HuH-7 (cell line): ENCODE data around the gene TAX1BP3.

Experiments used
- DNase-seq: peaks from one replicate; pipeline ENCODE4 v3.0.0; 2011; ENCODE audit warnings: low spot score

TAX1BP3 gene

DNA sequence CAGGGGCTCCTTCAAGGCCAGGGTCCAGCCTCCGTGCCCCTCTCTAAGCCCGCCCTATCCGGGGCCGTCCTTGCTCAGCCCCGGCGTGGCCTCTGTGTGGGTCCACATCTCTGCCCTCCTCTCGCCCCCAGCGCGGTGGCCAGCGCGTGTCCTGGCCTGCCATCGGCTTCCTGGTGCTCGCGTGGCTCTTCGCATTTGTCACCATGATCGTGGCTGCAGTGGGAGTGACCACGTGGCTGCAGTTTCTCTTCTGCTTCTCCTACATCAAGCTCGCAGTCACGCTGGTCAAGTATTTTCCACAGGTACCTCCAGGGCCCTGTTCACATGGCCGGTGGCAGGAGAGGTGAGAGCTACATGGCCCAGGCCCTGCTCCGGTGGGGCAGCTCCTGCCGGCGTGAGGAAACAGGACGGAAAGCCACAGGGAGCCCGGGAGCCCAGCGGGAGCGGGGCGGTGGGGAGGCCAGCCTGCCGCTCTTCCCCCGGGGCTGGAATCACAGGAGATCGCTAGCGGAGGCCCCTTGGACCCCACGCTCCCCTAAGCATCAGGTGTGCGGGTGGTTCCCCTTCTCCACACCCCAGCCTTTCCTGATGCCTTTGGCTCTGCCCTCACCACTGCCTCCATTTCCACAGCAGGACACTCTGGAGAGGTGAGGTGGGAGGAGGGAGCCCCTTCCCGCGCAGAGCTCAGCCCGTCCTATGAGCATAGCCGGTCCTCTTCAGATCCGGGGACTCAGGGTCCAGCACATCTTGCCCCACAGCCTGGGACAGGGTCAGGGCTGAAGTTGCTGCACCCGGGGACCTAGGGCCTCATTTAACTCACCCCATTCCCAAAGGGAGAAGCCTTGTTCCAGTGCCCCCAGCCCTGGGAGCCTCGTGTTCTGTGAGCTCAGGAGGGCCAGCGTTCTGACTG, 10.2 kb downstream of the TAX1BP3 start:
- no peak for DNase-seq

DNA sequence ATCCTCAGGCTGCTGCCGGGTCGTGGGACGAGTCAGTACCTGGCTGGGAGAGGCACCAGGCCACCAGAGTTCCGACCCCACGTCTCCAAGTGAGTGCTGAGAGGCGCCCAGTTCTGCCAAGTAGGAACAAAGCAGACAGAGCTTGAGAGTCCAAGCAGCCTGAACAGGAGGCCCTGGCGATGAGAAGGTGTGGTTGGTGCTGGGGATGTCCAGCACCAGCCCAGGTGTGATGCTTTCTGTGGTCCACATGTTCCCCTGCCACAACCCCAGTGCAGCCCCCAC, 10.8 kb downstream of the TAX1BP3 start:
- no peak for DNase-seq

DNA sequence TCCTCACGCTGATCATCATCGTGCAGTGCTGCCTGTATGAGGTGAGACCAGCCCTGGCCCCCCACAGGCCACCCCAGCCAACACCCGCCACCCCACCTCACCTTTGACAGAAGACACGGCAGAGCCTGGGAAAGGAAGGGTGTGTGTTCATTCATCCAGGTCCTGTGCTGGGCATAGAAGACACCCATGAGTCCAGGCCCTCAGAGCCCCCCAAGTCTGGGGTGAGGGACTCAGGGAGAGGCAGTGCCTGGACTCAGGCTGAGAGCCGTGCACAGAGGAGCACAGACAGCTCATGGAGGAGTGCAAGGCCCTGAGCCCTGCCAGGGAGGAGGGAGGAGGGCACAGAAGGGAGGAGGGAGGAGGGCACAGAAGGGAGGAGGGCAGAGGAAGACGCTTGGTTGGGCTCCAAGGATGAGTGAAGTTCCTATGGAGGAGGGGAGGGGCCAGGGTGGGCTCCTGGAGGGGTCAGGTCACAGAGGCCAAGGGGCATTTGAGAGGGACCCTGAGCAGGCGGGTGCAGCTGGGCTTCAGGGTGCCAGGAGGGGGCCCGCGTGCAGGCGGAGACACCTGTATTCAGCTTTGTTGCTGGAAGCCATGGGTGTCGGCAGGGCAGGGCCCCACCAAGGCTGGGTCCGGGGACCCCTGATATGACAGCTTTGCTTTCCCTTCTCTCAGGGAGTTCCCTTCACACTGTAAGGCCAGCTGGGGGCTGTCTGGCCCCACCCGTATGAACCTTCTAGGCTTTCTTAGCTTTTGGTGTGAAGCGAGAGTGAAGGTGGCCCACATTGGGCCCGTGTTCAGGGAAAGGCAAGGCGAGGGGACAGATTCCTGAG, 11.4 kb downstream of the TAX1BP3 start:
- DNase-seq: no peak

DNA sequence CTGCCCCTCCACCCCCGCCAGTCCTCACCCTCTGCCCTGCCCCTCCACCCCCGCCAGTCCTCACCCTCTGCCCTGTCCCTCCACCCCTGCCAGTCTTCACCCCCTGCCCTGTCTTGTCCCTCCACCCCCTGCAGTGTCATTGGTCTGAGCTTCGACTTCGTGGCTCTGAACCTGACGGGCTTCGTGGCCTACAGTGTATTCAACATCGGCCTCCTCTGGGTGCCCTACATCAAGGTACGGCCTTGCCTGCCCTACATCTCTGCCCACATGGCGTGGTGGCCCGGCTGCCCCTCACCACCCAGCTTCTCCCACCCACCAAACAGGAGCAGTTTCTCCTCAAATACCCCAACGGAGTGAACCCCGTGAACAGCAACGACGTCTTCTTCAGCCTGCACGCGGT, 12.0 kb downstream of the TAX1BP3 start:
- DNase-seq: no peak

DNA sequence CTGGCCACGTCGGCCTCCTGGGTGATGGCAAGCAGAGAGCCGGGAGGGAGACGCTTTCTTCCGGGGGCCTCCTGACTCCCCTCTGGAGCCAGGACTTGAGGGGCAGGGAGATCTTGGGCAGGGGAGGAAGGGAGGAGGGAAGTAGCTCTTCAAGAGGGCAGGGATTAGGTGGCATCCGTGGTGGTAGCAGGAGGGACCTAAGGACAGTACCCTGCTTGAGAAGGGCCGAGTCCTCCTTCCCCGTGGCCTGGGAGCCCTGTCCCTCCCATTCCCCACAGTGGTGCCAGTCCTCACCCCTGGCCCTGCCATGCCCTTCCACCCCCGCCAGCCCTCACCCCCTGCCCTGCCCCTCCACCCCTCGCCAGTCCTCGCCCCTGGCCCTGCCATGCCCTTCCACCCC, 12.6 kb downstream of the TAX1BP3 start:
- DNase-seq: no peak

DNA sequence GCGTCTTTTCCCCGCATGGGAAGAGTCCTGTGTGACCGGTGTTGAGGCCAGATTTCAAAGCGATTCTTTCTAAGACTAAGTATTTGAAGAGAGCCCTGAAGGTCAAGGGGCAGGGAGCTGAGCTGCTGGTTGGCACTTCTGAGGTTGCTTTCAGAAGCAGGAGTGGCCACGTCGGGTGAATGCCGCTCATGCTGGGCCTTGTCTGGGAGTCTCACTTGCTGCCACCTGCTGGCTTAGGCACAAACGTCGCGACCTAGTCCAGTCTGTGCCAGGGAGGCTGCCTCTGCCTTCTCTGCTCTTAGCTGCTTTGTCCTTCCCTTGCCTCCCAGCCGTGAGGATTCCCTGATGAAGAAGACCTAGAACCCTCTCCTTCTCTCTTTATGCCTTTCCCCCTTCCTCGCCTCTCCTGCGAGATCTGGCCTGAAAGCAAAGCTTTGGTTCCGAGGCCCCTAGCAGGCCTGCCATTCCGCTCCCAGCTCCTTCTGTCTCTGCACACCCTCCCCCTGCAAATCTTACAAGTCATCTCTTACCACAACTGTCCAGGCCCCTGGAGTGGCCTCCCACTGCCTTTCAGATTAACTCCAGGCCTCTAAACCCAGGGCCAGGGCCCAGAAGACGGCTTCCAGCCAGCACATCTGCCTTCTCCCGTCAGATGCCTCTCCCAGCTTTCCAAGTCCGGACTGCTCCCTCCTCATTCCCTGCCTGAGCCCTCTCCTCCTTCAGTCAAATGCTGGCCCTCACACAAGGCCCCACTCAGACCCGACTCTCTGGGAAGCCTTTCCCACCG, 20.4 kb downstream of the TAX1BP3 start:
- peak; percentile 68 for DNase-seq

DNA sequence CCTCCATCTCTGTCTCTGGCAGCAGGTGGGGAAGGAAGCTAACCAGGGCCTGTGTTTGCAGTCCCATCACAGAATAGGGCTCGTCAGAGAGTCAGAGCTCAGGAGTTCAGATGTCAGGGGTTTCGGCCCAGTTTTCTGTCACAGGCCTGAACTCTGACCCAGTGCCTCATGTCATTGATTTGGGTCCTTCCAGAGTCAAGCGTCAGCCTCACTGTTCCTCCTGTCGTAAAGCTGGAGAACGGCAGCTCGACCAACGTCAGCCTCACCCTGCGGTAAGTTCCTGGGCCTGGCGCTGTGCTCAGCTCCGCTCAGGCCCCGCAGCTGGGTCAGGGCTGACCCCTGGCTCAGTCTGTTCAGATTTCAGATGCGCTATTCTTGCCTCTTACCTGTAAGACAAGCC, 21.1 kb downstream of the TAX1BP3 start:
- DNase-seq: no peak

DNA sequence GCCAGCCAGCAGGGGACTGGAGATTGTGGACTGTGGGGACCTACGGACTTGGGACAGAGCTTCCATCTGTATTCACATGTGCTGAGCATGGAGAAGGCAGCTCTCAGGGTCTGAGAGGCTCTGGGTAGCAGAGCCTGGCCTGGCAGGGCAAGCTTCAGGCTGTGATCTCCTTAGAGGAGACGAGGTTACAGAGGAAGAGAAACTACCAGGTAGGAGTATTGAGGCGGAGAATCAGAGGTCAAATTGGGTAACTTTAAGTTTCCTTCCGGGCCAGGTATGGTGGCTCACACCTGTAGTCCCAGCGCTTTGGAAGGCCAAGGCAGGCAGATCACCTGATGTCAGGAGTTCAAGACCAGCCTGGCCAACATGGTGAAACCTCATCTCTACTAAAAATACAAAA, 23.1 kb downstream of the TAX1BP3 start:
- no peak for DNase-seq

DNA sequence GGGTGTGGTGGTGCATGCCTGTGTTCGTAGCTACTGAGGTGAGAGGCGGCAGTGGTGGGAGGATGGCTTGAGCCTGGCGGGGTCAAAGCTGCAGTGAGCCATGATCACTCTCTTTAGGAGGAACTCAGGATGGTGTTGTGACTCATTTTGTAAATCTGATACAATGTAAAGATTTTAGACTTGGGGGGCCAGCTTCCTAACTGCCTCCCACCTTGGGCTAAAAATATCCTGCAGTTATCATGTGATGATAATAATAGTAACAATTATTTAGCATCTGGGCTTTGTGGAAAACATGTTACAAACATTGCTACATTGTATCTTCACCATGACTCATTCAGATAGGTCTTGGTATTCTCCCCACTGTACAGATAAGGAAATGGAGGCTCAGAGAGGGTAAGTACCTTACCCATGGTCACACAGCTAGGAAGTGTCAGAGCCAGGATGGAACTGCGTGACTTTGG, 24.5 kb downstream of the TAX1BP3 start:
- DNase-seq: no peak

DNA sequence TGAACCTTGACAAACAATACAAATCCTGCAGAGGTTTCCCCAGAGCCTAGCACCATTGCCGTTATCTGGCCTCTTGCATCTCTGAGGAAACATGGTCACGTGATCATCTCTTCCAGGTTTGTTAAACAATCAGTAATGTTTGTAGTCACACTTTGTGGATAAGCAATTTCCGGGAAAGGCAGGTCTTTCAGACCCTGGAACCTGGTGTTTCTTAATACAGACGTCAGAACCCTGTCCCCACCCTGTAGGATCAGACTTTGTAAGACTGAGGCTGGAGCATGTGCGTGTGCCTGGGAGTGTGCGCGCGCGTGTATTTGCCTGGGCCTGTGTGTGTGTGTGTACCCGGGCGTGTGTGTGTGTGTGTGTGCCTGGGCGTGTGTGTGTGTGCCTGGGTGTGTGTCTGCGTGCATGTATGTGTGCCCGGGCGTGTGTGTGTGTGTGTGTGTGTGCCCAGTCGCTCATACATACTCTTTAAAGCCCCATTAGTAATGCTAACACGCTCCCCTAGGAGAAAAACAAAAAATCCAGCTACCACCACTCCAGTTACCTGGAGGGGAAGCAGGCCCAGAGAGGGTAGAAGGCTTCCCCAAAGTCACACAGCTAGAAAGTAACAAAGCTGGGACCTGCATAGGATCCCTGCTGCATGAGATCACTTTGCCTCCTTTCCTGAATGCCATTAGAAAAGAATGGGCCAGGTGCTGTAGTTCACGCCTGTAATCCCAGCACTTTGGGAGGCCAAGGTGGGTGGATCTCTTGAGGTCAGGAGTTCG, 26.5 kb downstream of the TAX1BP3 start:
- DNase-seq: no peak

DNA sequence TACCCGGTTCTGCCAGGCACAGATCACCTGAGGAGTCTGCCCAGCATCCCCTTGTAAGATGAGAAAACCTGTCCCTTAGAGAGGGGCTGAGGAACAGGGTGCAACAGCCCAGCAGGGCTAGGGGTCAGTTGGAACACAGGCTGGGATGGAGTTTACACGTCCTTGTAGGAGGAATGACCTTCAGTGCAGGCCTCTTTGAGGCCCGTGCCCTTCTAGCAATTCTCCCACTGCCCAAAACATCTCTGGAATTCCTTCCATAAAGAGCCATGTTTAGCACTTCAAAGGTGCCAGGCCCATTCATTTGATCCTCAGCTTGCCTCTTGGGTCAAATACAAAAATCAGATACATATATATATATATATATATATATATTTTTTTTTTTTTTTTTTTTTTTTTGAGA, 27.4 kb downstream of the TAX1BP3 start:
- no peak for DNase-seq

DNA sequence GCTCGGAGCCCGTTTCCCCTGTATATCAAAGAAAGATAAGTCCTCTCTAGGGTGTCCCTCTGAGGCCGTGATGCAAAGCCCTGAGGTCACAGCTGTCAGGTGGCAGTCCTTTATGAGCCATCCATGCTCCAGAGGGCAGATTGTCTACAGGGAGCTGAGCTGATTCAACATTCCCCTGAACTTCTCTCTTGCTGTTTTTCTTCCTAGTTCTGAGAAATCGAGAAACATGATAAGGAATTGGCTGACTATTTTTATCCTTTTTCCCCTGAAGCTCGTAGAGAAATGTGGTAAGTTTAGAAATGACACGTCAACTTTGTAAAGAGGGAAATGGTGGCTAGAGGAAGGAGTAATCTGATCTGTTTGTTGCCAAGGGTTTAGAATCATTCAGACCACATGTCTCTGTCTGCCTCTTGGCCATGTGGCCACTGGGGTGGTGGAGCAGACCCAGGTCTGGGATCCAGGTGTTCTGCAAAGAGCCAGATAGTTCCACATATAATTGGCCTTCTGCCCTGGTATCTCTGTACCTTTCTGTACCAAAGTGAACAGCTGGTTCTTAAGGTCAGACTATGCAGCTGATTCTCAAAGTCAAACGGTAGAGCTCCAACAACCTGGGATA, 28.3 kb downstream of the TAX1BP3 start:
- DNase-seq: no peak

DNA sequence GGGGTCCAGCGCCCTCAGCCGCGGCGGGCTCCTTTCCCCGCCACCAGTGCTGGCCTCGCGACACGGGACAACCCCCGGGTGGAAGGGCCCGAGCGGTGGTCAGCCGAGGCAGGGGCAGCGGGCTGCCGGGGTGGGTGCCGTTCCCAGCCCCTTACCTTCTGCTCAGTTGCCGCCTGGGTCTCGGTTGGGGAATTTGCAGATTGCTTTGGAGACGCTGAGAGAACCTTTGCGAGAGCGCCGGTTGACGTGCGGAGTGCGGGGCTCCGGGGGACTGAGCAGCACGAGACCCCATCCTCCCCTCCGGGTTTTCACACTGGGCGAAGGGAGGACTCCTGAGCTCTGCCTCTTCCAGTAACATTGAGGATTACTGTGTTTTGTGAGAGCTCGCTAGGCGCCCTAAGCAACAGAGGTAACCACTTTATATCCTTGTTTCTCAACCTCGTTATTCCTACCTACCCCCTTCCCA, 31.4 kb downstream of the TAX1BP3 start:
- DNase-seq: no peak

DNA sequence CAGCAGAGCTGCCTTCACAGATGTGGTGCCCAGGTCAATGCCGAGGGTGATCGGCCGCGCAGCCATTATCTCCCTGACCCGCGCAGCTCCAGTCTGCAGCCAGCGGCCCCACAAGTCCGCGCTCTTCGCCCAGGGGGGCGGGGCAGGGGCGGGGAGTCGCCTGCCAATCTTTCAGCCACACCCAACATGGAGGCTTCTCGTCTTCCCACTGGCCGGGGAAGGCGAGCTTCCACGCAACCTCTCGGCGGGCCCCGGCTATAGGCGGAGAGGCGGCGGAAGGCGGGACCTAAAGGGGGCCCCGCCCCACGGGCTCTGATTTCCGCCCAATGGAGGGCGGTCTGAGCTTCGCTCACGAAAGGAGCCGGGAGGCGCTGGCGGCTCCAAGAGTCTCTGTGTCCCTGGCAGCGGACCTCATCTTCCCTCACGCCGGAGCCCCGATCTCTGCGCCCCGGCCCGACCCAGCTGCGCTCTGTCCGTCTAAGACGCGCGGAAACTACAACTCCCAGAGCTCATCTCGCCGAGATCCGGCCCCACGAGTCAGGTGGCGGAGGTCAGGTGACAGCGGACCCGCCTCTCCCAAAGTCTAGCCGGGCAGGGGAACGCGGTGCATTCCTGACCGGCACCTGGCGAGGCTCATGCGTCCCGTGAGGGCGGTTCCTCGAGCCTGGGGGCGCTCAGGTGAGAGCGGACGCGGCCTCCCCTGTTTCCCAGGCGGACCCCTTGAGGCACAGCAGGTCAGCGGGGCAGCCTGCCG, 32.0 kb downstream of the TAX1BP3 start, which contains the start of the genes CTNS and SHPK:
TSS of gene CTNS (plus strand) at position 607 of the 754 bp plus-strand sequence. CDS start 3,447 bp downstream, outside the sequence.
TSS of gene SHPK (minus strand) at position 97 of the 754 bp plus-strand sequence. CDS start at position 66, 31 bp downstream.
- peak; percentile 94 for DNase-seq

DNA sequence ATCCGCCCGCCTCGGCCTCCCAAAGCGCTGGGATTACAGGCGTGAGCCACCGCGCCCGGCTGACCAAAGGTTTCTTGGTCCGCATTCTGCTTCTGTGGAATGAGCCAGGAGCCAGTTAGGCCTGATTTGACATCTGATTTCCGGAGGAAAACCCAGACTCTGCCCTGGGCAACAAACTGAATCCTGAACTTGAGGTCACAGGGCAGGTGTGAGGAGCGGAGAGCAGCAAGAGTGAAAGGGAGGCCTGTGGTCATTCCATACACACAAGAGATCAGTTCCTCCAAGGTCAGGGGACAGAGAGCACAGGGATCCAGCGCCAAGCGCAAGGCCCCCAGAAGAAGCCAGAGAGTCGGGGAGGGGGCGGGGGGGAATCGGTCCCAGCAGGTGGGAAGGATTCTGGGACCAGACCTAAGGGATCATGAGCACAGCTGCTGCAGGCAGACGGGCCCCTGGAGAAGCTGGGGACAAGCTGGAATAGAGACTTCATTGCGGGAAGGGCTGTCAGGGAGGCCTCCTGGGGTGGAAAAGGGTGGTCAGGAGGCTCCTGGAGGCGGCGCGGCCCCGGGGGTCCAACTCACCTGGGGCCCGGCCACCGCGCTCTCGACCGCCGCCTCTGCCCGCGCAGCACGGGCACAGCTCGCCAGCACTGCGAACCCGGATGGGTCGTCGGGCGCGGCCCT, 32.8 kb downstream of the TAX1BP3 start:
- DNase-seq: no peak

DNA sequence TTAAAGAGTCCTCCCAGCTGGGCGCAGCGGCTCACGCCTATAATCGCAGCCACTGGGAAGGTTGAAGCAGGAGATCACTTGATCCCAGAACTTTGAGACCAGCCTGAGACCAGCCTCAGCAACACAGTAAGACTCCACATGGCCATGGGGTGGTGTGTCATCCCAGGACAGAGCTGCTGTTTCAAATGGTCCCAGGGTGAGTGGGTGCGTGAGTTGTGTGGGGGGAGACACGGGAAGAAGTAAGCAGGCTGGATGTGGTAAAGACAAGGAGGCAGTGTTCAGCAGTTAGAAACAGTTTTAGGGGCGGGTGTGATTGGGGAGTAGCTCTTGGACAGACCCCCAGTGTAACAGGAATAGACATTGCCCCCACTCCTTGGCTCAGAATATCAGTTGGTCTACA, 36.1 kb downstream of the TAX1BP3 start:
- DNase-seq: no peak

DNA sequence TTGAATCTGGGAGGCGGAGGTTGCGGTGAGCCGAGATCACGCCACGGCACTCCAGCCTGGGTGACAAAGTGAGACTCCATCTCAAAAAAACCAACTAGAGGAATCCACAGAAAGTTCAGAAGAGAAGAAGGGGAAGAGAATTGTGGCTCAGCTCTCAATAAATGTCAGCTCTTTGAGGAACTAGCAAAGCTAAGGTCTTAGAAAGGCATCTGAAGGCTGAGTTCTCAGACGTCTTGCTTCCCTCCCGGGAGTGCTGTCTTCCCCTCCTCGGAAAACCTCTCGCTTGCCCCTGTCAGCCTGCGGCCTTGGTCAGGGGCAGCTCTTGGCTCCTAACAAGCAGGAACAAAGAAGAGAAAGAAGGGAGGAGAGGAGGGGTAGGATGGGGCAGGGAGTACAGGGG, 37.6 kb downstream of the TAX1BP3 start:
- no peak for DNase-seq

DNA sequence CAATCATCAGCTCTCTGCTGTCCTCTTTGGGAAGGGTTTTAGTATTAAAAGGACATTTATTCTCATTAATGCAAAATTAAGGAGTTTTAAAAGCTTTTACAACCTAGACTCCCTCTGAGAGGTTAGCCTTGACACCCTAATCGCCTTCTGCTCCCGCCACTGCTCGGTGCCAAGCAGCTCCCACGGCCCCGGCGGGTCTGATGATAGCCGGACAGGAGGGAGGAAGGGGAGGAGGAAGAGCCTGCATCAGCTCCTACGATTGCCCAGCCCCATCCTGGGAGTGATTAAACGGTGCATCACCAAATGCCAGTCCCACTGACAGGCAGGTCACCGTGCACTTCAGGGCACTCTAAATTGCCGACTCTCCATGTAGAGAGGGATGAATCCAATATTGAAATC, 40.6 kb downstream of the TAX1BP3 start:
- DNase-seq: no peak
